ENCODE measurements around the gene TACO1.

Gene TACO1

GRCh38 chr17:63601439-63602371 is 1.0 kb downstream of the TACO1 start:
- DNase-seq: no peak

- no peak for DNase-seq
Measured at GRCh38 chr17:63609816-63610573, 9.3 kb downstream of the TACO1 start.

GRCh38 chr17:63610854-63611253 is 10.2 kb downstream of the TACO1 start:
- no peak for DNase-seq

GRCh38 chr17:63611354-63611753 is 10.7 kb downstream of the TACO1 start:
- DNase-seq: no peak

GRCh38 chr17:63613663-63614062 is 13.0 kb downstream of the TACO1 start:
- no peak for DNase-seq

GRCh38 chr17:63621229-63621683 is 20.6 kb downstream of the TACO1 start:
- no peak for DNase-seq

GRCh38 chr17:63621684-63622573 is 21.2 kb downstream of the TACO1 start, which contains the start of gene MAP3K3:
Gene MAP3K3, plus strand, starts transcription at chr17:63622417. Its CDS starts 343 bp downstream, at chr17:63622760.
- DNase-seq: peak; percentile 98

- DNase-seq: peak; percentile 75
Measured at GRCh38 chr17:63622574-63623390, 22.1 kb downstream of the TACO1 start.

GRCh38 chr17:63623786-63624530 is 23.3 kb downstream of the TACO1 start:
- DNase-seq: no peak

GRCh38 chr17:63624531-63624880 is 23.8 kb downstream of the TACO1 start:
- no peak for DNase-seq

- no peak for DNase-seq
Measured at GRCh38 chr17:63626551-63627180, 26.0 kb downstream of the TACO1 start.

- no peak for DNase-seq
Measured at GRCh38 chr17:63629627-63630026, 28.9 kb downstream of the TACO1 start.

GRCh38 chr17:63631062-63631461 is 30.4 kb downstream of the TACO1 start:
- no peak for DNase-seq

GRCh38 chr17:63631626-63632025 is 30.9 kb downstream of the TACO1 start:
- DNase-seq: no peak

GRCh38 chr17:63633742-63634141 is 33.0 kb downstream of the TACO1 start:
- DNase-seq: no peak

GRCh38 chr17:63634163-63634562 is 33.5 kb downstream of the TACO1 start:
- DNase-seq: no peak

GRCh38 chr17:63634816-63635215 is 34.1 kb downstream of the TACO1 start:
- DNase-seq: no peak

- DNase-seq: no peak
Measured at GRCh38 chr17:63635290-63635689, 34.6 kb downstream of the TACO1 start.

- DNase-seq: no peak
Measured at GRCh38 chr17:63635787-63636186, 35.1 kb downstream of the TACO1 start.

- DNase-seq: no peak
Measured at GRCh38 chr17:63639125-63639524, 38.4 kb downstream of the TACO1 start.

GRCh38 chr17:63640038-63640437 is 39.3 kb downstream of the TACO1 start:
- DNase-seq: no peak

Data from right forelimb (tissue), 1 donor.